ENCODE data around the gene LSMEM2. TPM values are rescaled to one million over a fixed set of nuclear protein-coding genes. Genes with fewer than 3 reads are reported as not detected.

Gene LSMEM2
- polyA plus RNA-seq, 1 experiment, result not detected

DNA sequence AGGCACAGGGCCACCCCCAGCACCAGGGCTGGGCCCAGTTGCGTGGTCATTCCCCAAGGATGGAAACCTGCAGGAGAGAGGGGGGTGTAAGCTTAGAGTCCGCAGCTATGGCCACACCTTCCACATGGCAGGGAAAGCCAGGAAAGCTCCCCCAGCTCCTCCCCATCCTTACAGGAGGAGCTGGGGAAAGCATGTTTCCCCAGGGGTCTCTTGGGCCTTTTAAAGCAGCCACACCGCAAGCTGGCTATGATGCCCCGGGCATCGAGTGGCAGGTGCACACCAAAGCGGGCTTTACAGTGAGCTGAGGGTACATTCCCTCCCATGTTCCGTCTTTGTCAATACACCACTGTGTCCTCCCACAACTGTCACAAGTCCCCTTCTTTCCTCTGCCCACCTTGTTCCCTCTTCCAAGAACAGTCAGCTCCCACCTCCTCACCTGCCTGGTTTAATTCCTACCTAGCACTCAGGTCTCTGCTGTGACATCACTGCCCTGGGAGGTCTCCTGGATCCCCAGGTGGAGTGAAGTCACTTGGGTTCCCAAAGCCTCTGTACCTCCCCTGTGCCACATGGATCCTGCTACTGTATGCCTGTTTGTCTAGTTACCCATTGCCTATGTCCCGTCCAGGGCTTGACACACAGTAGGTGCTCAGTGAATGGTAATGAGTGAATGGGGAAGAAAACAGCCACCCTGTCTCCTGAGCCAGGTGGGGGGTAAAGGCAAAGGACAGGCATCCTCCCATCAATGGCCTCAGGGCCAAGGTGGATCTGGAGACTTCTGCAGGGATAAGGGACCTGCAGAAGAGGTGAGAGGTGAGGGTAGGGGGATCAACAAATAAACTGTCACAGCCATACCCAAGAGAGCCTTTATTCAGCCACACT is 16.9 kb downstream of the LSMEM2 start:
- H3K36me3 ChIP-seq (ENCODE audit: control insufficient read depth, insufficient read depth, low read length), result no peaks in the 10 kb centered on the region; the same call in 1 of the 2 replicates
- ChIA-PET CTCF (interaction anchor here (0.8 kb wide), 1 partner anchor 36 kb away, joined by 3 read pairs; no protein-coding TSS in a partner anchor), POLR2A (no interaction called here)
- no peaks in the 10 kb centered on the region for H3K27me3 ChIP-seq (ENCODE audit: control insufficient read depth, insufficient read depth, low read length)
- DNase-seq (ENCODE audit: low read depth), result no peak
- H3K4me3 ChIP-seq (ENCODE audit: low read depth, low read length), result no peak overlapping the region
- TF ChIP-seq, protein P1, sequence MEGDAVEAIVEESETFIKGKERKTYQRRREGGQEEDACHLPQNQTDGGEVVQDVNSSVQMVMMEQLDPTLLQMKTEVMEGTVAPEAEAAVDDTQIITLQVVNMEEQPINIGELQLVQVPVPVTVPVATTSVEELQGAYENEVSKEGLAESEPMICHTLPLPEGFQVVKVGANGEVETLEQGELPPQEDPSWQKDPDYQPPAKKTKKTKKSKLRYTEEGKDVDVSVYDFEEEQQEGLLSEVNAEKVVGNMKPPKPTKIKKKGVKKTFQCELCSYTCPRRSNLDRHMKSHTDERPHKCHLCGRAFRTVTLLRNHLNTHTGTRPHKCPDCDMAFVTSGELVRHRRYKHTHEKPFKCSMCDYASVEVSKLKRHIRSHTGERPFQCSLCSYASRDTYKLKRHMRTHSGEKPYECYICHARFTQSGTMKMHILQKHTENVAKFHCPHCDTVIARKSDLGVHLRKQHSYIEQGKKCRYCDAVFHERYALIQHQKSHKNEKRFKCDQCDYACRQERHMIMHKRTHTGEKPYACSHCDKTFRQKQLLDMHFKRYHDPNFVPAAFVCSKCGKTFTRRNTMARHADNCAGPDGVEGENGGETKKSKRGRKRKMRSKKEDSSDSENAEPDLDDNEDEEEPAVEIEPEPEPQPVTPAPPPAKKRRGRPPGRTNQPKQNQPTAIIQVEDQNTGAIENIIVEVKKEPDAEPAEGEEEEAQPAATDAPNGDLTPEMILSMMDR (IDR thresholded peaks at IDR 0.05; ENCODE audit: insufficient read depth, low read depth, low read length), result no peak

DNA sequence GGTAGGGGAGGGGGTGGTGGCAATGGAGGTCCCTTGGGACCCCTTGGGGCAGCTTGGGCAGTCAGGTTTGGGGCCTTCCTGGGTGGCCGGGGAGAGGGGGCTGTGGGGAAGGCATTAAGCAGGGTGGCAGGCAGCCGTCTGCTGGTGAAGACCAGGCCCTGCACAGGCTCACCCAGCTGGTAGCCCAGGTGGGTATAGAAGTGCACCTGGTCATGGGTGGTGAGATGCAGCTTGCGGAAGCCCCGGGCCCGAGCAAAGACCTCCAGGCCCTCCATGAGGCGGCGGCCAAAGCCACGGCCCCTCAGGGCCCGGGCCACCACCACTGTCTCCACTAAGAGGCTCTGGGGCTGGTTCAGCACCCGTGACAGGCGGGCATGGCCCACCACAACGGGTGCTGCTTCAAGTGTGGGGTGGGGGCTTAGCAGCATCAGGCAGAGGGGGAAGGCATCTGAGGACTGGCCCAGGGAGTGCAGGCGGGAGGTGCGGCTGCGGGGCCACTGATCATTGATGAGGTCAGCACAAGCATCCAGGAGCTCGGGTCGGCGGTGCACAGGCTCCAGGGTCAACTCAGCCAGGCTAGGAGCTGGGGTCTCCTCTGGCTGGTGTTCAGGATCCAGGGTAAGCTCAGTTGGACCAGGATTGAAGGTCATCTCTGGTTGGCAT is 18.0 kb downstream of the LSMEM2 start:
- POLR2A ChIA-PET, result no interaction called here
- no peak for DNase-seq (ENCODE audit: low read depth)
- TF ChIP-seq, protein P1 (IDR thresholded peaks at IDR 0.05; ENCODE audit: insufficient read depth, low read depth, low read length), result no peak
- no peaks in the 10 kb centered on the region for H3K27me3 ChIP-seq (ENCODE audit: control insufficient read depth, insufficient read depth, low read length)
- no peak overlapping the region for H3K4me3 ChIP-seq (ENCODE audit: low read depth, low read length)
- no peaks in the 10 kb centered on the region; the same call in 1 of the 2 replicates for H3K36me3 ChIP-seq (ENCODE audit: control insufficient read depth, insufficient read depth, low read length)
- CTCF ChIA-PET, result interaction anchor here (0.6 kb wide), 1 partner anchor 8 kb away, joined by 5 read pairs; no protein-coding TSS in a partner anchor

DNA sequence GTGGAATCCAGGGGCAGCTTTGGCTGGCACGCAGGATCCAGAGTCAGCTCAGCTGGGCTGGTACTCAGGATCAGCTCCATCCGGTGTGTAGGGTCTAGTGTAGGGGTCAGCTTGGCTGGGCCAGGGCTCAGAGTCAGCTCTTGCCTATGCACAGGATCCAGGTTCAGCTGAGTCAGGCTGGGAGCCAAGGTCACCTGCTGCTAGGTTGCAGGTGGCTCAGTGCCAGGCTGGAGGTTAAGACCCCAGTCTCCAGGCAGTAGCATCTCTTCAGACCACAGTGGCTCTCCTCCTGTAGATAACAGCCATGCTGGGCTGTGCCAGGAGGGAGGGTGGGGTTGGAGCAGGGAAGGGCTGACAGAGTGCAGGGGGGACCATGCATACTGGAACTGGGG is 18.5 kb downstream of the LSMEM2 start:
- CTCF ChIA-PET, result interaction anchor here (2.4 kb wide), 1 partner anchor 26 kb away, joined by 20 read pairs; the partner anchor contains the start of gene HYAL2
- Histone ChIP-seq H3K4me3 (ENCODE audit: low read depth, low read length) (no peak overlapping the region), H3K36me3 (ENCODE audit: control insufficient read depth, insufficient read depth, low read length) (no peaks in the 10 kb centered on the region; the same call in 1 of the 2 replicates), H3K27me3 (ENCODE audit: control insufficient read depth, insufficient read depth, low read length) (no peaks in the 10 kb centered on the region)
- no peak for DNase-seq (ENCODE audit: low read depth)
- TF ChIP-seq, protein P1 (IDR thresholded peaks at IDR 0.05; ENCODE audit: insufficient read depth, low read depth, low read length), result no peak
- POLR2A ChIA-PET, result no interaction called here

DNA sequence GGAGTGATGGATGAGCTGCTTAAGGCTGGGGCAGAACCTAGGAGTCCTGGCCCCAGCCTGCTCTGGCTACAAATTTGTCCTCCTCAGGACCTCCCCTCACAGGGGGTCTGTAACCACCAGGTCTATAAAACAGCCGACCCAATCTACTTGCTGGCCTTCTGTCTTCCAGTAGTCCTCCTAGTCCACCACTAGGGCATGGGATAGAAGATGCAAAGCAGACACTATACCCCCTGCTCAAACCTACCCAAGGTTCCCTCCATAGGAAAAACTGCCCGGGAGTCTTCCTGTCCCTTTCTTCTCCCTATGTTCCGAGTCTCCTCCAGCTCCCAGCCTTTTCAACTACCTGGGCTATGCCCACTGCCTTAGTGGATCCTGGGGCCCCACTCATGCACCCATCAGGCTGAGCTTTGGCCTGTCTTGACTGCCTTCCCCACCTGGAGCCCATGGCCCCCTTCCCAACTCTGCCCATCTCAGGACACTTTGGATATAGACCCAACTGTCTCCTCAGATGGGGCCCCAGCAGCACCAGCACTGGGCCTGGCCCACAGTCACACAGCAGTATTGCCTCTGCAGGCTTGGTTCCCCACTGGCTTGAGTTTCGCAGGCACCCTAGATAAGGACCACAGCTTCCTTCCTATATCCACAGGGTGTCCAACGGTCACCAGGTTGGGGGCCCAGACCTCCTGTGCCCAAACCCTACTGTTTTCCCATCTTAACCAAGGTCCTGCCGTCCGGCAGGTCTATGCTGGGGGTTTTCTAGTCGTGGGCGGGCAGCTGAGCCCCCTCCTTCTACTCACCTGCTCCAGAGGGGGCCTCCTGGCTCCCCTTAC is 19.2 kb downstream of the LSMEM2 start:
- no peak for DNase-seq (ENCODE audit: low read depth)
- ChIA-PET POLR2A (interaction anchor here (0.5 kb wide), 2 partner anchors 33 to 35 kb away, joined by 3 to 4 read pairs; no protein-coding TSS in a partner anchor), CTCF (interaction anchor here (0.6 to 2.4 kb wide), 10 partner anchors 8 to 71 kb away, joined by 3 to 20 read pairs (median 4); partner anchors contain the start of genes HYAL2 and SEMA3B)
- Histone ChIP-seq H3K36me3 (ENCODE audit: control insufficient read depth, insufficient read depth, low read length) (no peaks in the 10 kb centered on the region; the same call in 1 of the 2 replicates), H3K27me3 (ENCODE audit: control insufficient read depth, insufficient read depth, low read length) (no peaks in the 10 kb centered on the region), H3K4me3 (ENCODE audit: low read depth, low read length) (peak overlapping the region; percentile 54)
- TF ChIP-seq, protein P1 (IDR thresholded peaks at IDR 0.05; ENCODE audit: insufficient read depth, low read depth, low read length), result 0 out of 2 replicates have a peak, but pooled peaks have one; percentile 6
